Ishikawa (cell line): ENCODE results near the gene GGCX.

Experiments
- CEBPB ChIP-seq: IDR thresholded peaks from 2 replicates; pipeline ENCODE4 v1.6.1; 2012
- CREB1 ChIP-seq: IDR thresholded peaks from 2 replicates; pipeline ENCODE4 v1.6.1; 2012; ENCODE audit warnings: low read depth
- EGR1 ChIP-seq: IDR thresholded peaks from 2 replicates; pipeline ENCODE4 v1.6.1; 2012
- EP300 ChIP-seq: IDR thresholded peaks from 2 replicates; pipeline ENCODE4 v1.6.1; 2012; ENCODE audit warnings: borderline replicate concordance
- FOXM1 ChIP-seq: IDR thresholded peaks from 2 replicates; pipeline ENCODE4 v1.6.1; 2012; ENCODE audit warnings: low read depth, borderline replicate concordance
- MAX ChIP-seq: IDR thresholded peaks from 2 replicates; pipeline ENCODE4 v1.6.1; 2012
- NFIC ChIP-seq: IDR thresholded peaks from 2 replicates; pipeline ENCODE4 v1.6.1; 2012
- RAD21 ChIP-seq: IDR thresholded peaks from 2 replicates; pipeline ENCODE4 v1.6.1; 2012; ENCODE audit warnings: low read depth
- REST ChIP-seq: IDR thresholded peaks from 2 replicates; pipeline ENCODE4 v1.6.1; 2012; ENCODE audit warnings: low read depth, mild to moderate bottlenecking
- TAF1 ChIP-seq: IDR thresholded peaks from 2 replicates; pipeline ENCODE4 v1.6.1; 2012; ENCODE audit warnings: low read depth, mild to moderate bottlenecking
- TCF12 ChIP-seq: IDR thresholded peaks from 2 replicates; pipeline ENCODE4 v1.6.1; 2012; ENCODE audit warnings: low read depth
- TEAD4 ChIP-seq: IDR thresholded peaks from 2 replicates; pipeline ENCODE4 v1.6.1; 2012
- USF1 ChIP-seq: IDR thresholded peaks from 2 replicates; pipeline ENCODE4 v1.6.1; 2012
- YY1 ChIP-seq: IDR thresholded peaks from 2 replicates; pipeline ENCODE4 v1.6.1; 2012; ENCODE audit warnings: low read depth
- ZBTB7A ChIP-seq: IDR thresholded peaks from 2 replicates; pipeline ENCODE4 v1.6.1; 2012; ENCODE audit warnings: low read depth

The GGCX gene

GRCh38 chr2:85589982-85590791, 28.9 kb upstream of the GGCX start:
- TF ChIP-seq FOXM1 (no peak), TAF1 (no peak), MAX (no peak), TCF12 (no peak), TEAD4 (no peak), CEBPB (no peak), ZBTB7A (no peak), YY1 (no peak), NFIC (no peak), EP300 (no peak)

- no peak for TF ChIP-seq YY1
- TF ChIP-seq MAX, result no peak
- TF ChIP-seq CREB1, result no peak
- no peak for TF ChIP-seq TAF1
- TF ChIP-seq EP300, result no peak
- TF ChIP-seq RAD21, result no peak
- no peak for TF ChIP-seq EGR1
- no peak for TF ChIP-seq USF1
- no peak for TF ChIP-seq NFIC
- no peak for TF ChIP-seq ZBTB7A
- TF ChIP-seq REST, result no peak
- TF ChIP-seq CEBPB, result no peak
- TF ChIP-seq TEAD4, result no peak
- no peak for TF ChIP-seq FOXM1
- no peak for TF ChIP-seq TCF12
Observed at GRCh38 chr2:85589181-85589580, 27.9 kb upstream of the GGCX start.

GRCh38 chr2:85588645-85589044, 27.4 kb upstream of the GGCX start:
- TF ChIP-seq NFIC, result no peak
- TF ChIP-seq ZBTB7A, result no peak
- TF ChIP-seq YY1, result no peak
- TF ChIP-seq EGR1, result no peak
- no peak for TF ChIP-seq USF1
- no peak for TF ChIP-seq TEAD4
- no peak for TF ChIP-seq MAX
- TF ChIP-seq EP300, result no peak
- TF ChIP-seq REST, result no peak
- TF ChIP-seq FOXM1, result no peak
- no peak for TF ChIP-seq CEBPB
- no peak for TF ChIP-seq CREB1
- TF ChIP-seq TAF1, result no peak
- TF ChIP-seq TCF12, result no peak
- no peak for TF ChIP-seq RAD21

GRCh38 chr2:85588236-85588635, 26.9 kb upstream of the GGCX start:
- TF ChIP-seq CREB1 (no peak), REST (no peak), NFIC (no peak), RAD21 (no peak)
